Diencephalon (tissue), 1 donor: ENCODE data around the gene CBR3. TPM values are rescaled to one million over a fixed set of nuclear protein-coding genes. Genes with fewer than 3 reads are reported as not detected.

ENCODE experiments used
- total RNA-seq: library from RNA; depleted of rRNA; stranded (reverse); fragments of >200 nt; gene quantifications from one replicate; pipeline ENCODE4 v1.2.3, GENCODE V29; 2014

Gene CBR3
- 2.1 TPM for total RNA-seq

GRCh38 chr21:36134803-36135390 is at the start of gene CBR3:
CBR3 (plus strand) TSS chr21:36135079; CDS start chr21:36135193, 114 bp downstream.

GRCh38 chr21:36156815-36157670 is 22.2 kb downstream of the CBR3 start, which contains the start of gene DOP1B:
DOP1B (plus strand) TSS chr21:36156824; CDS start chr21:36164734, 7,910 bp downstream.

Other genes starting within 250 kb of the CBR3 start
- gene SETD4, start 74.6 kb upstream of the CBR3 start, total RNA-seq = 33.7 TPM
- gene CBR1, start 65.1 kb upstream of the CBR3 start, total RNA-seq = 34.1 TPM
- gene DOP1B, start 21.7 kb downstream of the CBR3 start, total RNA-seq = 32.3 TPM
- gene MORC3, start 185.1 kb downstream of the CBR3 start, total RNA-seq = 85.8 TPM